ENCODE measurements around the gene MEGF11. TPM values are rescaled to one million over a fixed set of nuclear protein-coding genes. Genes with fewer than 3 reads are reported as not detected.

MEGF11 gene
- total RNA-seq, 1 experiment from 2014 or later = 1.2 TPM

DNA sequence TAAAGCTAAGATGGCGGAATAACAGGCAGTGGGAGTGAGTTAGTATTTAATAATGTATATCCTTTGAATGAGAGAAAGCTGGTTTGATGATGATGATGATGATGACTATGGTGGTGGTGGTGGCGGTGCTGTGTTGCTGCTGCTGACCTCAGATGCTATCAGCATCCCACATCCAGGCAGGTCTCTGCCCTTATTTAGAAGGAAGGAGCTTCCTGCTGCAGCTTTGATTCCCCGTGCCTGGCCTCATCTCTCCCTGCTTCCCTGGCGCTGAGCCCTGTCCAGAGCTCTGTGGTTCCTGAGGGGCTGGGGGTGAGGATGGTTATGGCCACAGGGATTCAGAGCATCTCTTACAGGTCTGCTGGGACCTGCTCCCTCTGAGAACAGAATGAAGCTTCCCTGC lies 311.1 kb downstream of the MEGF11 start:
- no peak overlapping the region for H3K27ac ChIP-seq (ENCODE audit: insufficient read length, low read depth, low read length)
- H4K20me1 ChIP-seq (ENCODE audit: control insufficient read depth, insufficient read depth, insufficient read length) = no peaks in the 10 kb centered on the region
- H3K14ac ChIP-seq (ENCODE audit: insufficient read depth, low read length) = no peak overlapping the region
- no peak overlapping the region for H2AK5ac ChIP-seq (ENCODE audit: insufficient read length, low read length)
- no peak overlapping the region for H2BK15ac ChIP-seq (ENCODE audit: low read depth, low read length)
- H3K79me1 ChIP-seq (ENCODE audit: insufficient read depth, low read depth, low read length, poor library complexity, severe bottlenecking) = no peaks in the 10 kb centered on the region
- no peaks in the 10 kb centered on the region for H3K9me3 ChIP-seq (ENCODE audit: control insufficient read depth, low read depth, low read length)
- no peak overlapping the region for H3K4me2 ChIP-seq (ENCODE audit: insufficient read depth, insufficient read length, low read length)
- no peak overlapping the region for H4K5ac ChIP-seq (ENCODE audit: insufficient read length, low read depth, low read length)
- TF ChIP-seq, protein P1, sequence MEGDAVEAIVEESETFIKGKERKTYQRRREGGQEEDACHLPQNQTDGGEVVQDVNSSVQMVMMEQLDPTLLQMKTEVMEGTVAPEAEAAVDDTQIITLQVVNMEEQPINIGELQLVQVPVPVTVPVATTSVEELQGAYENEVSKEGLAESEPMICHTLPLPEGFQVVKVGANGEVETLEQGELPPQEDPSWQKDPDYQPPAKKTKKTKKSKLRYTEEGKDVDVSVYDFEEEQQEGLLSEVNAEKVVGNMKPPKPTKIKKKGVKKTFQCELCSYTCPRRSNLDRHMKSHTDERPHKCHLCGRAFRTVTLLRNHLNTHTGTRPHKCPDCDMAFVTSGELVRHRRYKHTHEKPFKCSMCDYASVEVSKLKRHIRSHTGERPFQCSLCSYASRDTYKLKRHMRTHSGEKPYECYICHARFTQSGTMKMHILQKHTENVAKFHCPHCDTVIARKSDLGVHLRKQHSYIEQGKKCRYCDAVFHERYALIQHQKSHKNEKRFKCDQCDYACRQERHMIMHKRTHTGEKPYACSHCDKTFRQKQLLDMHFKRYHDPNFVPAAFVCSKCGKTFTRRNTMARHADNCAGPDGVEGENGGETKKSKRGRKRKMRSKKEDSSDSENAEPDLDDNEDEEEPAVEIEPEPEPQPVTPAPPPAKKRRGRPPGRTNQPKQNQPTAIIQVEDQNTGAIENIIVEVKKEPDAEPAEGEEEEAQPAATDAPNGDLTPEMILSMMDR (conservative IDR thresholded peaks at IDR 0.05) = no peak
- no peak overlapping the region for H4K8ac ChIP-seq (replicated peaks; ENCODE audit: insufficient read length, low read depth, low read length)
- no CpG with 5 or more reads among the region's 4 CpGs for WGBS (ENCODE audit: extremely low coverage, insufficient read length, low lambda C conversion rate)
- H2BK5ac ChIP-seq (ENCODE audit: insufficient read length, low read length) = no peak overlapping the region
- Mint-ChIP-seq H3K4me1 (peaks cover 0 to 3% of the 10 kb centered on the region in 2 experiments; a peak in 2 of 4 replicates), H3K4me3 (no peak overlapping the region), H3K27me3 (ENCODE audit: low read depth) (no peaks in the 10 kb centered on the region; the same call in 1 of the 2 replicates), H3K27ac (no peak overlapping the region), H3K36me3 (ENCODE audit: insufficient read depth in 1 of 3, low read depth in 3 of 3) (no peaks in the 10 kb centered on the region), H3K9me3 (no peaks in the 10 kb centered on the region)
- no peak overlapping the region for H3K56ac ChIP-seq (ENCODE audit: insufficient read length, low read depth, low read length)
- no peak overlapping the region for H3K18ac ChIP-seq (ENCODE audit: insufficient read length, low read depth, low read length)
- H3K4ac ChIP-seq (ENCODE audit: low read depth, low read length) = no peak overlapping the region
- H3K4me1 ChIP-seq (ENCODE audit: insufficient read depth, low read length) = no peaks in the 10 kb centered on the region
- no peak overlapping the region for H3T11ph ChIP-seq (ENCODE audit: low read length)
- H3K23me2 ChIP-seq (ENCODE audit: insufficient read length, low read depth, low read length, poor library complexity, severe bottlenecking) = no peaks in the 10 kb centered on the region
- H2AFZ ChIP-seq (ENCODE audit: low read length) = no peak overlapping the region
- no peaks in the 10 kb centered on the region for H3K79me2 ChIP-seq (ENCODE audit: insufficient read depth, low read length)
- no peaks in the 10 kb centered on the region for H3K27me3 ChIP-seq (ENCODE audit: insufficient read depth, low read length)
- H2BK20ac ChIP-seq (ENCODE audit: low read depth, low read length, poor library complexity, severe bottlenecking) = no peak overlapping the region
- H4K91ac ChIP-seq (ENCODE audit: insufficient read length, low read depth, low read length) = no peak overlapping the region
- no peak for DNase-seq
- no peak overlapping the region for H3K23ac ChIP-seq (ENCODE audit: insufficient read length, low read depth, low read length)
- H3K9ac ChIP-seq (ENCODE audit: extremely low read depth, insufficient read length, low read length) = no peak overlapping the region
- H2BK12ac ChIP-seq (ENCODE audit: insufficient read length, low read depth, low read length) = no peak overlapping the region
- H2BK120ac ChIP-seq (ENCODE audit: low read depth, low read length, poor library complexity, severe bottlenecking) = no peak overlapping the region
